GM19452 (cell line): Measurements from ENCODE around the gene SLC27A6.
"Not testable (repeated sequence)": the region's sequence is repeated elsewhere in the genome, so short reads cannot be mapped to it uniquely, and the experiment has no call there.

Source experiments
- ATAC-seq: cut with Tn5 transposase; IDR thresholded peaks from one replicate; pipeline ENCODE4 v1.9.1; 2021; ENCODE audit not compliant: unreplicated experiment

SLC27A6 gene

GRCh38 chr5:128988476-128988875 is 23.2 kb downstream of the SLC27A6 start:
- ATAC-seq = no peak

- no peak for ATAC-seq
These were observed 36.7 kb downstream of the SLC27A6 start for GRCh38 chr5:129001841-129002526.

- no peak for ATAC-seq
These were observed 37.2 kb downstream of the SLC27A6 start for GRCh38 chr5:129002527-129002842.

- ATAC-seq = no peak
These were observed 37.9 kb downstream of the SLC27A6 start for GRCh38 chr5:129003232-129003631.

GRCh38 chr5:129014185-129014584 is 48.9 kb downstream of the SLC27A6 start:
- ATAC-seq = no peak

GRCh38 chr5:129018837-129019236 is 53.5 kb downstream of the SLC27A6 start:
- ATAC-seq = no peak

GRCh38 chr5:129019401-129019908 is 54.2 kb downstream of the SLC27A6 start:
- no peak for ATAC-seq

GRCh38 chr5:129020683-129021082 is 55.4 kb downstream of the SLC27A6 start:
- ATAC-seq = no peak

- no peak for ATAC-seq
These were observed 56.5 kb downstream of the SLC27A6 start for GRCh38 chr5:129021744-129022143.

GRCh38 chr5:129022599-129022998 is 57.3 kb downstream of the SLC27A6 start:
- ATAC-seq = no peak

GRCh38 chr5:129027260-129027659 is 62.0 kb downstream of the SLC27A6 start:
- no peak for ATAC-seq

GRCh38 chr5:129031886-129032683 is 66.8 kb downstream of the SLC27A6 start:
- no peak for ATAC-seq

GRCh38 chr5:129036257-129036656 is 71.0 kb downstream of the SLC27A6 start:
- not testable (repeated sequence) for ATAC-seq

GRCh38 chr5:129041196-129041881 is 76.1 kb downstream of the SLC27A6 start:
- no peak for ATAC-seq

- no peak for ATAC-seq
These were observed 77.0 kb downstream of the SLC27A6 start for GRCh38 chr5:129042306-129042705.

- no peak for ATAC-seq
These were observed 78.6 kb downstream of the SLC27A6 start for GRCh38 chr5:129043894-129044293.

- no peak for ATAC-seq
These were observed 80.9 kb downstream of the SLC27A6 start for GRCh38 chr5:129046151-129046550.

- ATAC-seq = no peak
These were observed 83.2 kb downstream of the SLC27A6 start for GRCh38 chr5:129048509-129048908.

- no peak for ATAC-seq
These were observed 84.0 kb downstream of the SLC27A6 start for GRCh38 chr5:129049126-129049799.

GRCh38 chr5:129051283-129051682 is 86.0 kb downstream of the SLC27A6 start:
- ATAC-seq = no peak

- ATAC-seq = no peak
These were observed 88.2 kb downstream of the SLC27A6 start for GRCh38 chr5:129053438-129053837.
